Hematopoietic multipotent progenitor cell treated with erythropoietin and hydrocortisone succinate and interleukin-3 and kit ligand, for 8 days (in vitro differentiated cells): ENCODE results near the gene BAZ2A.

Experiments used
- DNase-seq: peaks from one replicate; pipeline ENCODE4 v3.0.0-alpha.2; 2015

Gene BAZ2A

GRCh38 chr12:56634837-56635791 lies 5.0 kb upstream of the BAZ2A start:
- DNase-seq: peak; percentile 81

DNA sequence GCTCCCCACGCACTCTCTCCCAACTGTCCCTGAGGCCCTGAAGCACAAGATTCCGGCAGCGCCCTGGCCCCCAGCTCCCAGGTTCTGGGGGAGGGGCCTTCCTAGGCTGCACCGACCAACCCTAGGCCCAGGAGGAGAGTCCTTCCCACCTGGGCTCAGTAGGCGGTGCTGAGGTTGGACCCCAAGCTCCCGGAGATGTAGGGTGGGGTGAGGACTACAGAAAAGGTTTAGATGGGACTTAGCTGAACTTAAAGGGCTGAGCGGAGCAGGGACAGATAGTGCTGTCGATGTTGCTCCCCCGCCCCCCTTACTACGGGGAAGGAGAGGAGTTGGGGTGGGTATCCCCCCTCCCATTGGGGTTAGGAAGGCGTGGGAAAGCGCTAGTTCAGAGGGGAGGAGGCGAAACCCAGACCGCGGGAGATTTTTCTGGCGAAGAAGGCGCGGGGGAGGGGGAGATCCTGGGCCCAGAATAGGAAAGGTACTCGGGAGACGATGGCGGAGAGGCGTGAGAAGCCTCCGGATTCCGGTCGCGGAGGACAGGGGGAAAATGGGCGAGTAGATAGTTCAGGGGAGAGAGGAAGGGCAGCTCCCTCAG lies 4.2 kb upstream of the BAZ2A start:
- DNase-seq: peak; percentile 36

- DNase-seq: no peak
Measured at GRCh38 chr12:56633468-56634241, 3.5 kb upstream of the BAZ2A start.

DNA sequence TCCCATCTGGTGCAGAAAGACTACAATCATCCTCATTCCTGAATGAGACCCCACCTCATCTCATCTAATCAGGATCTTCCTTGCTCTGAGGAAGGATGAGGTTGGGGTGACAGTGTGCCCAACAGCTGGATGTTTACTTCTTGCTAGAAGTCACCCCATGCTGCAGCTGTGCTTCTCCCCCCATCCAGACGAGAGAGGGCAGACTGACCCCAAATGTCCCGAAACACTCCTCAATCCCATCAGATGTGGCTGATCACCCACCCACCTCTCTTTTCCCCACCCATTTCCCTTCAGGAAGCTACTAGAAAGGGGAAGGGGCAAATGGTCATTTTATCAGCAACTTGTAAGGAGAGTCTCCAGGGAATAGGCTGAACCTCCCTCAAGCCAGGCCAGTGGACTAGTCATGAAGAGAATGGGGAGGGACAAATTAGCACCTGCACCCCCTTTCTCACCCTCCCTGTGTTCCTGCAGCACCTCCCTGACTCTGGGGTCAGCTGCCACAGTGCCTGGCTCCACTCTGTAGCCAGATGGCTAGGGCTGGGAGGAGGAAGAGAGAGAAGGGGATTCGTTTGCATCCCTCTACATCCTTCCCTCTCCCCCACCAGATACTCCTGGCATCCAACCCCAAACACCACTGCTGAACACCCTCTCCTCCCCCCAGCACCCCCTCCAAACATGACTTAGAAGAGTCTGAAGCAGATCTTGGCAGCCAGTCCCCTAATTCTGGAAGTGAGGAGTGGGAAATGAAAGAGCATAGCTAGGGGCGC lies 2.8 kb upstream of the BAZ2A start:
- DNase-seq: no peak

DNA sequence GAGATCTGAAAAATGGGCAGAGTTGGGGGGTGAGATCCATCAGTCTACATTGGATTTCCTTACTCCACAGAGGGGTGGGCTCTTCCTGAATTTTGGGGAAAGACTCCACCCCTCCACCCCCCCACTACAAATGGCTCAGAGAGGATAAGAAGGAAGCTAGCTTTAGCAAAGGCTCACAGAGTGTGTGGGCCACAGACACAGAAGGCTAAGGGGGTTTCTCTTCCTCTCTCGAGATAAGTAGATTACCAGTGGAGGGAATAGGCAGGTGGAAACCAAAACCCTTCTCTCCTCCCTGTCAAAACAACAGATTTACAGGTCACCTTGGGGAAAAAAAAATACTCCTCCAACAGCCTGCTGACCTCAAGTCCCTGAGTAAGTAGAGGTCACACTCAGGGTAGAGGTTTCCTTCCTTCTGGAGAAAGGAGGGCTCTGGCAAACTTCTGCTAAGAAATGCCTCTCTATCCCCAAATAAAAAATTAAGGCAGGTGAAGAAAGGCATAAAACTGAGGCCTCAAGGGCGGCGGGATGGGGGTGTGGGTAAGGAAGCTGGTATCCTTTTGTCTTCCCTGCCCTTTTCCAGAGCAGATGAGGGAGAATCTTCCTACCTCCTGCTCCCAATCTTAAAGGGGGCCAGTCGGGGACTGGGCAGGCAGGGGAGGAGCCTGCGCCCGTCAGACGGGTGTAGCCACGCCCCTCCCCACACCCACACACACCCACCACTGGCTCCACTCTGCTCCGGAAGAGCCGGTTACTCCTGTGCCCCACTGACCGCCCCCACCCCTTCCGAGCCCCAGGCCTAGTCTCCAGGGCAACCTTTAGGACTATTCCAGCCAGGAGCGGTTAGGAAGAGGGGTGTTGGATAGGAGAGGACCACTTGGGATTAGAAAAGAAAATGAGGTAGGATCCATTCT lies 1.9 kb upstream of the BAZ2A start:
- DNase-seq: peak; percentile 63

DNA sequence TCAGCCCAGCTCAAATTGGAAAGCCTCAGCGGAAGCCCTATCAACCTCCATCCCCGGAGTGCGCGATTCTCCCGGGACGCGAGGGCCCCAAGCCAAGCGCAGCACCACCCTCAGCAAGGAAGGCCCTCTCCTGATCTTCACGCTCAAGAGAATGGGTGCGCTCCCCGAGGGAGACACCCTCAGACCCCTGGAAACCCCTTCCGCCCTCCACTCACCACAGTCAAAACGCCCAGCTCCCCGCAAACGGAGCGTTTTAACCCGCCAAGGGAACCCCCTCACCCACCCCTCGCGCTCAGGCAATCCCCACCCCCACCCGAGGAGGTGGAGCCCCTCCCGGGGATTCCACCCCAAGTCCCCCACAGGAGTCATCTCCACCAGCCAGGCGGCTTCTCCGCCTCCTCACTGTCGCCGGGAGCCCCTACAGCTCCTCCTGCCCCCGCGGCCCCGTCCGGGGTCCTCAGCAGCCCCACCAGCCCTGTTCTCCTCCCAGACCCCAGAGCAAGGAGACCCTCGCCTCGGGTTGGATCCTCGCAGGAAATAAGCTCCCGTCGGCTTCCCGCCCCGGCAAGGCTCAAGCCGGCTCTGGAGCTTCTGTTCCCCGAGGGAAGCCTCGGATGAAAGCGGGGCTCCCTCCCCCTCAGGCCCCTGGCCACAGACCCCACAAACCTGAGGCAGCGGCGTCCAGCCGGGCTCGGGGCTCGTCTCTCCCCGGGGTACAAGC lies 507 bp downstream of the BAZ2A start:
- no peak for DNase-seq

DNA sequence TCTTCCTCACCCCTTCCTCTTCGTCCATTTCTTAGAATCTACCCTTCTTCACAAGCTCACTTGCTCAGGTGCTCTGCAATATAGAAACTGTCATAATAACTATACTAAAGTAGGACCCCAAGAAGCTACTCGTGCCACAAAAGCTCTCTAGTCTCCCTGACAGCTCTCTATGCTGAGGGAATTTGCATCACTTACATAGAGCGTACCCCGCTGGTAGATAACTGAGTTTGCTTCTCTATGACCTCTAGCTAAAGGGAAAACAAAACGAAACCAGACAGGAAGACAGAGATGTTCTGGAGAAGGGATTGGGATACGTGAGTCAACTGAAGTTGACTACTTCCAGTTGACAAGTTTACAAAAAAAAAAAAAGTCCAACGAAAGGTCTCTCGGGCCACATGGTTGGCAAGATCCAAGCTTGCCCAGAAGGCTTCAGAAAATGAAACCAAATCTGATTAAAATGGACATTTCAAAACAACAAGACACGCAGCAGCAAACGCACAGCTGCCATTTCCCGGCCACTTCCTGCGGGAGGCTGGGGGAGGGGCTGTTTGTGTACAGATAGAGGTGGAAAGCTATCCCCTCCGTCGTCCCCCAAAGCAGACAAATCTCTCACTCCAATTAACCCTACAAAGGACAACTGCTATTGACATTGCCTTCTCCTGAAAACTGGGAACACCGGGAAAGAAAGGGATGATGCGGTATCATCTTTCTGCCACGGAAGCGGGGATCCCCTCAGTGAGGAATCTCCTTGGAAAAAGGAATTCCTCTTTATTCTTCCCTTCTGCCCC lies 1.3 kb downstream of the BAZ2A start:
- DNase-seq: peak; percentile 43

DNA sequence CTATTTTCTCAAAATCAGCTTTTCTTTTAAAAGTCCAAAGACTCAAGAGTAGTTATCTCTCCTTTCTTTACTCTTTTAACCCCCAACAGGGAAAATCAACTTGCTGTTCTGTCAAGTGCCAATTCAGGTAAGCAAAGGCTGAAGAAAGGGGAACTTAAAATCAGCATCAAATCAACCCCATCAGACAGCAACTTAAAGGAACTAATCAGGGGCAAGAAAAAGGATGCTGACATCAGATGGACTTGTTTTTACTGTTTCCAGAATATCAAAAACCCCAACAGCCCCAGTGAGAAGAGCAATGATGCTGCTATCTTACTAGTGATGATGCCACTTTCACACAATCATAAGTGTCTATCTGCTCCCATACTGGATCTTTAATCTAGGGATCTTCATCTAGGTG lies 3.4 kb downstream of the BAZ2A start:
- DNase-seq: no peak

DNA sequence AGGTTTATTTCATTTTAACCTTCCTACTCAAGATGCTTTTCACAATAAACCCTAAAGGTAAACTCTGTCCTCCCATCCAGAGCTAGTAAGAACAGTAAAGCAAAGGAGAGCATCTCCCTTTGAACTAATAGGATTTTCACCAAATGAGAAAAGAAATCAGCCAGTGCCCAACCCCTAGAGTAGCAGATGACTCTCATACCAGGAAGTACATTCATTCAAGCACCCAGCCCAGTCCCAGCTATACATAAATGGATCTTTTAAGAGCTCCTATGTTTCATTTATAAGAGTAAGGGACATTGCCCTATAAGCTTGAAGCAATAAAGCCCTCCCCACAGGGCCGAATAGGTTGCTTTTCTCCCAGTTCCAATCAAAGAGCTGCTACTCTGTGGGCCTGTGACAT lies 7.6 kb downstream of the BAZ2A start:
- DNase-seq: no peak

GRCh38 chr12:56616925-56617324 lies 13.2 kb downstream of the BAZ2A start:
- DNase-seq: peak; percentile 54

GRCh38 chr12:56616244-56616643 lies 13.9 kb downstream of the BAZ2A start:
- DNase-seq: no peak

DNA sequence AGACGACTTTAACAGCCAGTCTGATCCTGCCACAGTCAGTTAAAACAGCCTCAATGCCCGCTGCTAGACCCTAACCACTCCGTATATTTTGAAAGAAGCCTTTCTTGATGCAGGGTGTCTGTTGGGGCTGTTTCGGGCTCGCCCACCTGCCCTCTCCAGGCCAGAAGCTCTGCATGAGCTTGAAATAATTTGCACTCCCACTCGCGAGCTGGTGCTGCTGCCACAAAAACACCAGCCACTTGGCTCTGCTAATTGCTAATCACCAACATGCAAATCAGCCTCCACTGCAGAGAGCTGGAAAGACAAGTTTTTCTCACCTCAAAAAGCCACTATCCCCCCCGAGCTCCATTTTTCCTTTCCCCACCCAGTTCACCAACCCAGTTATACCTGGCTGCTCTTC lies 15.5 kb downstream of the BAZ2A start:
- no peak for DNase-seq

GRCh38 chr12:56604355-56604754 lies 25.8 kb downstream of the BAZ2A start:
- no peak for DNase-seq

GRCh38 chr12:56602239-56602638 lies 27.9 kb downstream of the BAZ2A start:
- no peak for DNase-seq

DNA sequence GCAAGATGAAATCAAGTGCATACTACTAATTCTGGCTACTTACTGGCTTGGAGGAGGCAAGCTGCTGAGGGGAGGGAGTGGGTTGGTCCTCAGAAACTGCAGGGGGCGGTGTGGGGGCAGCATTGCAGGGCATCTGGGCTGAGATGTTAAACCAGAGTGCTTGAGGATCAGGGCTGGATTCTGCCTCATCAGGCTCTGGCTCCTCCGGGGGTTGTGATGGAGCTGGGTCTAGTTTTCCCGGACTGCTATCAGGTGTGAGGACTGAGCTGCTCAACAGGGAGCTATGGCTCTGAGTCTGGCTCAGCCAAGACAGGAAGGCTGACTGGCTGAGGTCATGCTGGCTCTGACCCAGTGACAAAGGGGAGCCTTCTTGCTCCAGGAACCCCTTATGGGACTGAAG lies 28.6 kb downstream of the BAZ2A start:
- DNase-seq: no peak

DNA sequence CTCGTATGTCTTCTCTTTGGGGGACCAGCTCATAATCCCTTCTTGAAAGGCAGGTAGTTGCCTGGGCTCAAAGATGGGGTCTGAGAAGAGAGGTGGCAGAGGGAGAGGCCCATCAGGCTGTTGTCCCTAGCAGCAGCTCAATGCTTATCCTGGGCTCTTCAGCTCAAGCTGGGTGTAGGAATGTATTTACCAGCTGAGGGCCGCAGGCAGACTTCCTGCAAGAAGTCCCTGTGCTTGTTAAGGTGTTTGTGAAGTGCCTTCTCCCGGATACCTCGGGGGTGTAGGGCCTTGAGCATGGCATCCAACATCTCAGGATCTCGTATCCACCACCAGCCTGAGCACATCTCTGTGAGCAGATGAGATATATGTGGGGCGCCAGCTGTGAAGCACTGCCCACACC lies 29.4 kb downstream of the BAZ2A start:
- no peak for DNase-seq

- DNase-seq: no peak
Measured at GRCh38 chr12:56599797-56600196, 30.3 kb downstream of the BAZ2A start.

GRCh38 chr12:56599041-56599440 lies 31.1 kb downstream of the BAZ2A start:
- no peak for DNase-seq

- DNase-seq: no peak
Measured at GRCh38 chr12:56596815-56597214, 33.3 kb downstream of the BAZ2A start.
